ENCODE measurements around the gene SNX4. TPM values are rescaled to one million over a fixed set of nuclear protein-coding genes. Genes with fewer than 3 reads are reported as not detected.

Gene SNX4
- total and polyA plus RNA-seq, 3 donors from 2014 or later, result 22.8 to 67.2 (median 60.7) TPM

- no peak overlapping the region for H3K27ac ChIP-seq
- 82 to 92% methylated on average over 2 of the region's 2 CpGs for WGBS, 2 donors
- DNase-seq, result no peak
- no peak overlapping the region for H3K4me3 ChIP-seq
- H3K9me3 ChIP-seq, result no peaks in the 10 kb centered on the region
- no peaks in the 10 kb centered on the region for H3K4me1 ChIP-seq
- no peaks in the 10 kb centered on the region for H3K27me3 ChIP-seq
- no peak for TF ChIP-seq POLR2A (IDR thresholded peaks at IDR 0.05)
- TF ChIP-seq, protein P1, sequence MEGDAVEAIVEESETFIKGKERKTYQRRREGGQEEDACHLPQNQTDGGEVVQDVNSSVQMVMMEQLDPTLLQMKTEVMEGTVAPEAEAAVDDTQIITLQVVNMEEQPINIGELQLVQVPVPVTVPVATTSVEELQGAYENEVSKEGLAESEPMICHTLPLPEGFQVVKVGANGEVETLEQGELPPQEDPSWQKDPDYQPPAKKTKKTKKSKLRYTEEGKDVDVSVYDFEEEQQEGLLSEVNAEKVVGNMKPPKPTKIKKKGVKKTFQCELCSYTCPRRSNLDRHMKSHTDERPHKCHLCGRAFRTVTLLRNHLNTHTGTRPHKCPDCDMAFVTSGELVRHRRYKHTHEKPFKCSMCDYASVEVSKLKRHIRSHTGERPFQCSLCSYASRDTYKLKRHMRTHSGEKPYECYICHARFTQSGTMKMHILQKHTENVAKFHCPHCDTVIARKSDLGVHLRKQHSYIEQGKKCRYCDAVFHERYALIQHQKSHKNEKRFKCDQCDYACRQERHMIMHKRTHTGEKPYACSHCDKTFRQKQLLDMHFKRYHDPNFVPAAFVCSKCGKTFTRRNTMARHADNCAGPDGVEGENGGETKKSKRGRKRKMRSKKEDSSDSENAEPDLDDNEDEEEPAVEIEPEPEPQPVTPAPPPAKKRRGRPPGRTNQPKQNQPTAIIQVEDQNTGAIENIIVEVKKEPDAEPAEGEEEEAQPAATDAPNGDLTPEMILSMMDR (IDR thresholded peaks at IDR 0.05), result no peak
- intact Hi-C loops (cut with DNase I; ENCODE audit: low total_unique reads), result no loop called here
- H3K36me3 ChIP-seq (ENCODE audit: low read depth, missing control alignments), result no peaks in the 10 kb centered on the region
Observed at GRCh38 chr3:125403789-125404188, 116.2 kb downstream of the SNX4 start.

- TF ChIP-seq, protein P1 (IDR thresholded peaks at IDR 0.05), result no peak
- no peak for TF ChIP-seq POLR2A (IDR thresholded peaks at IDR 0.05)
- no peaks in the 10 kb centered on the region for H3K36me3 ChIP-seq (ENCODE audit: low read depth, missing control alignments)
- H3K9me3 ChIP-seq, result no peaks in the 10 kb centered on the region
- no peak overlapping the region for H3K4me3 ChIP-seq
- no peak overlapping the region for H3K27ac ChIP-seq
- 59 to 60% methylated on average over 2 of the region's 2 CpGs for WGBS, 2 donors
- no peaks in the 10 kb centered on the region for H3K27me3 ChIP-seq
- intact Hi-C loops (cut with DNase I; ENCODE audit: low total_unique reads), result no loop called here
- no peak for DNase-seq
- no peaks in the 10 kb centered on the region for H3K4me1 ChIP-seq
Observed at GRCh38 chr3:125402639-125403038, 117.4 kb downstream of the SNX4 start.

GRCh38 chr3:125401402-125401801, 118.6 kb downstream of the SNX4 start:
- 86 to 94% methylated on average over 1 of the region's 1 CpG for WGBS, 2 donors
- Histone ChIP-seq H3K4me1 (no peaks in the 10 kb centered on the region), H3K27ac (no peak overlapping the region), H3K36me3 (ENCODE audit: low read depth, missing control alignments) (no peaks in the 10 kb centered on the region), H3K27me3 (no peaks in the 10 kb centered on the region), H3K9me3 (no peaks in the 10 kb centered on the region), H3K4me3 (no peak overlapping the region)
- no peak for TF ChIP-seq POLR2A (IDR thresholded peaks at IDR 0.05)
- TF ChIP-seq, protein P1 (IDR thresholded peaks at IDR 0.05), result no peak
- intact Hi-C loops (cut with DNase I; ENCODE audit: low total_unique reads), result no loop called here
- no peak for DNase-seq

- Histone ChIP-seq H3K27me3 (no peaks in the 10 kb centered on the region), H3K4me3 (no peak overlapping the region), H3K36me3 (ENCODE audit: low read depth, missing control alignments) (no peaks in the 10 kb centered on the region), H3K9me3 (no peaks in the 10 kb centered on the region), H3K27ac (no peak overlapping the region), H3K4me1 (no peaks in the 10 kb centered on the region)
- DNase-seq, result no peak
- WGBS, 2 donors, result 44 to 47% methylated on average over 1 of the region's 1 CpG
- intact Hi-C loops (cut with DNase I; ENCODE audit: low total_unique reads), result no loop called here
- TF ChIP-seq, protein P1 (IDR thresholded peaks at IDR 0.05), result no peak
- TF ChIP-seq POLR2A (IDR thresholded peaks at IDR 0.05), result no peak
Observed at GRCh38 chr3:125398952-125399351, 121.0 kb downstream of the SNX4 start.

Small RNAs within 50 kb of the gene (small RNA-seq; reads per million reads assigned to genes)
- gene RF00019, result 0 reads per million in 2 donors

Other genes starting within 250 kb of the SNX4 start
- gene ZNF148, start 144.9 kb downstream of the SNX4 start, total RNA-seq, result 10 to 100 TPM; 29.7 to 33.6 TPM
- gene ZNF148, start 144.9 kb downstream of the SNX4 start, polyA plus RNA-seq (ENCODE audit: insufficient read depth, low read depth, low replicate concordance), result 17.6 TPM
- gene OSBPL11, start 75.3 kb upstream of the SNX4 start, total RNA-seq, result 10 to 100 TPM; 27.0 to 37.9 TPM
- 19.2 TPM for gene OSBPL11, start 75.3 kb upstream of the SNX4 start, polyA plus RNA-seq (ENCODE audit: insufficient read depth, low read depth, low replicate concordance)

Measured in testis (tissue), 3 donors.